Glomerular visceral epithelial cell (primary cell): ENCODE results near the gene KRABD2.
"Not testable (repeated sequence)": the region's sequence is repeated elsewhere in the genome, so short reads cannot be mapped to it uniquely, and the experiment has no call there.

Experiments
- DNase-seq: peaks from one replicate; pipeline ENCODE4 v3.0.0-alpha.2; 2016; ENCODE audit errors: extremely low spot score

KRABD2 gene

GRCh38 chr17:8392674-8393469 lies 16.4 kb upstream of the KRABD2 start:
- no peak for DNase-seq

- no peak for DNase-seq
Measured at GRCh38 chr17:8392274-8392673, 15.8 kb upstream of the KRABD2 start.

GRCh38 chr17:8391711-8392110 lies 15.2 kb upstream of the KRABD2 start:
- peak; percentile 24 for DNase-seq

- no peak for DNase-seq
Measured at GRCh38 chr17:8387914-8388651, 11.6 kb upstream of the KRABD2 start.

GRCh38 chr17:8386841-8387240 lies 10.3 kb upstream of the KRABD2 start:
- DNase-seq: no peak

- peak; percentile 88 for DNase-seq
Measured at GRCh38 chr17:8384801-8385378, 8.4 kb upstream of the KRABD2 start.

- peak; percentile 99 for DNase-seq
Measured at GRCh38 chr17:8383143-8383822, 6.8 kb upstream of the KRABD2 start, which contains the start of gene RPL26. TSS of gene RPL26 (minus strand) at chr17:8383193. CDS start at chr17:8382310, 883 bp downstream.

GRCh38 chr17:8382880-8383142 lies 6.3 kb upstream of the KRABD2 start:
- no peak for DNase-seq

GRCh38 chr17:8382052-8382879 lies 5.8 kb upstream of the KRABD2 start:
- peak; percentile 24 for DNase-seq

GRCh38 chr17:8380049-8380448 lies 3.5 kb upstream of the KRABD2 start:
- no peak for DNase-seq

- DNase-seq: not testable (repeated sequence)
Measured at GRCh38 chr17:8378117-8378516, 1.6 kb upstream of the KRABD2 start.

- DNase-seq: no peak
Measured at GRCh38 chr17:8377422-8377821, 918 bp upstream of the KRABD2 start.

GRCh38 chr17:8375738-8376259 lies 705 bp downstream of the KRABD2 start:
- peak; percentile 38 for DNase-seq

- DNase-seq: not testable (repeated sequence)
Measured at GRCh38 chr17:8373856-8374255, 2.6 kb downstream of the KRABD2 start.

- no peak for DNase-seq
Measured at GRCh38 chr17:8372422-8372821, 4.1 kb downstream of the KRABD2 start.

- no peak for DNase-seq
Measured at GRCh38 chr17:8371786-8372185, 4.7 kb downstream of the KRABD2 start.

GRCh38 chr17:8369944-8370343 lies 6.6 kb downstream of the KRABD2 start:
- no peak for DNase-seq

GRCh38 chr17:8368193-8368592 lies 8.3 kb downstream of the KRABD2 start:
- DNase-seq: no peak

GRCh38 chr17:8366231-8366630 lies 10.3 kb downstream of the KRABD2 start:
- DNase-seq: peak; percentile 84

GRCh38 chr17:8365143-8365542 lies 11.4 kb downstream of the KRABD2 start:
- peak; percentile 63 for DNase-seq

GRCh38 chr17:8362651-8363332 lies 13.7 kb downstream of the KRABD2 start:
- no peak for DNase-seq
